Transverse colon (tissue), 4 donors: ENCODE results near the gene TRANK1.

Experiments
- POLR2AphosphoS5 ChIP-seq, 3 donors: sonication (generic); formaldehyde crosslinking; IDR thresholded peaks; one replicate each; pipeline ENCODE4 v1.6.1; 2016; ENCODE audit warnings: antibody characterized with exemption in 3 of 3
- TF ChIP-seq, protein P1 (sequence below), 5 experiments: fragments of 200-600 bp in 3 of 5; fragments of 450-650 bp in 2 of 5; sonication (generic) in 3 of 5; IDR thresholded peaks; 1 replicate in 2 of 5; 2 replicates in 3 of 5; pipeline ENCODE4 v1.5.1; 2016 to 2017; ENCODE audit warnings: antibody characterized with exemption in 5 of 5, inconsistent platforms in 3 of 5, mild to moderate bottlenecking in 2 of 5, moderate library complexity in 1 of 5

DNA sequence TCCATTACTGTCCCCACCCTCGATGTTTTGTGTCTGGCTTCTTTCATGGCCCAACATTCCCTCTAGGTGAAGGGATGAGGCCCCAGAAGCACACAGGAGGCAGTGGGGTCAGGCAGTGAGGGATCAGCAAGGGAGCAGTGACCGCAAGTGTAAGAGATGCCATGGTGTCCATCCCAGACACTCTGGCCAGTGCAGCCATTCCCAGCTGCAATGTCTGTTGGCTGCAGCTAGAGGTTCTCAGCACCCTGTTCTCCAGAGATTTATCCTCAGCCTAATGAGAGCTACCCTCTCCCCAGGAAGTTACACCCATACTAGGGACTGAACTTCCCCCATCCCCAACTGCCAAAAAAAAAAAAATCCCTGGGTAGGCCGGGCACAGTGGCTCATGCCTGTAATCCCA lies 40.2 kb downstream of the TRANK1 start:
- no peak for TF ChIP-seq POLR2AphosphoS5 (IDR thresholded peaks at IDR 0.05)
- TF ChIP-seq, protein P1, sequence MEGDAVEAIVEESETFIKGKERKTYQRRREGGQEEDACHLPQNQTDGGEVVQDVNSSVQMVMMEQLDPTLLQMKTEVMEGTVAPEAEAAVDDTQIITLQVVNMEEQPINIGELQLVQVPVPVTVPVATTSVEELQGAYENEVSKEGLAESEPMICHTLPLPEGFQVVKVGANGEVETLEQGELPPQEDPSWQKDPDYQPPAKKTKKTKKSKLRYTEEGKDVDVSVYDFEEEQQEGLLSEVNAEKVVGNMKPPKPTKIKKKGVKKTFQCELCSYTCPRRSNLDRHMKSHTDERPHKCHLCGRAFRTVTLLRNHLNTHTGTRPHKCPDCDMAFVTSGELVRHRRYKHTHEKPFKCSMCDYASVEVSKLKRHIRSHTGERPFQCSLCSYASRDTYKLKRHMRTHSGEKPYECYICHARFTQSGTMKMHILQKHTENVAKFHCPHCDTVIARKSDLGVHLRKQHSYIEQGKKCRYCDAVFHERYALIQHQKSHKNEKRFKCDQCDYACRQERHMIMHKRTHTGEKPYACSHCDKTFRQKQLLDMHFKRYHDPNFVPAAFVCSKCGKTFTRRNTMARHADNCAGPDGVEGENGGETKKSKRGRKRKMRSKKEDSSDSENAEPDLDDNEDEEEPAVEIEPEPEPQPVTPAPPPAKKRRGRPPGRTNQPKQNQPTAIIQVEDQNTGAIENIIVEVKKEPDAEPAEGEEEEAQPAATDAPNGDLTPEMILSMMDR (IDR thresholded peaks at IDR 0.05): peak; percentile 33 to 47 (median 34)
